HepG2 (cell line): ENCODE measurements around the gene MARCHF11. TPM values are rescaled to one million over a fixed set of nuclear protein-coding genes. Genes with fewer than 3 reads are reported as not detected.

ENCODE experiments used
- ATAC-seq: fragments of 200-7000 bp; cut with Tn5 transposase; 3 replicates; pipeline ENCODE4 v1.9.1; 2020; ENCODE audit warnings: mild to moderate bottlenecking, moderate library complexity
- BruUV-seq: library from RNA; stranded (reverse); fragments of 400-500 nt; replicated peaks from 2 replicates; lab custom pipeline; 2021; lab: Mats Ljungman, UMichigan
- CTCF ChIA-PET: fragments of 300-600 bp; formaldehyde crosslinking; extraction: SDS; loops from one replicate; lab custom pipeline; 2021; ENCODE audit warnings: low total read pairs, inconsistent platforms, low intra/inter-chr PET ratio; lab: Yijun Ruan, JAX
- POLR2A ChIA-PET: fragments of 350-600 bp; sonication (Branson Sonifier 250); formaldehyde crosslinking; loops from one replicate; lab custom pipeline; 2020; ENCODE audit warnings: antibody characterized with exemption, inconsistent platforms; lab: Yijun Ruan, JAX
- DNase-seq: peaks from one replicate; pipeline ENCODE4 v3.0.0-alpha.2; 2015; ENCODE audit warnings: low spot score
- FAIRE-seq: peaks from 3 replicates; lab custom pipeline; 2011; peaks lifted over from hg19 to GRCh38; lab: Jason Lieb, UNC
- H2AFZ ChIP-seq: one replicate; pipeline ENCODE4 v1.6.1; 2011; ENCODE audit warnings: low read length, inconsistent platforms
- H3K27ac ChIP-seq: fragments of 300-600 bp; 3 replicates; pipeline ENCODE4 v1.8.0; 2011; ENCODE audit warnings: mixed run types, mild to moderate bottlenecking, mixed read lengths, low read length, inconsistent platforms; ENCODE audit not compliant: insufficient read depth; ENCODE audit errors: extremely low read length
- H3K27me3 ChIP-seq, 2 experiments: fragments of 200-600 bp in 1 of 2; 2 replicates in 1 of 2; 3 replicates in 1 of 2; pipeline versions ENCODE4 v1.6.0 to v1.8.0; 2011; ENCODE audit warnings: low read length in 2 of 2, mild to moderate bottlenecking in 2 of 2, moderate library complexity in 2 of 2, inconsistent platforms in 1 of 2; ENCODE audit not compliant: insufficient read depth in 2 of 2, control insufficient read depth in 1 of 2
- H3K36me3 ChIP-seq, 2 experiments: fragments of 200-600 bp in 1 of 2; replicated peaks in 1 of 2; 2 replicates in 1 of 2; 3 replicates in 1 of 2; pipeline versions ENCODE4 v1.5.1 to v1.8.0; 2011; ENCODE audit warnings: low read length in 2 of 2, inconsistent platforms in 1 of 2; ENCODE audit not compliant: insufficient read depth in 2 of 2, control insufficient read depth in 1 of 2
- H3K4me1 ChIP-seq: 2 replicates; pipeline ENCODE4 v1.5.1; 2012; ENCODE audit warnings: low read length, inconsistent platforms; ENCODE audit not compliant: insufficient read depth
- H3K4me2 ChIP-seq: 2 replicates; pipeline ENCODE4 v1.6.0; 2011; ENCODE audit warnings: low read depth, low read length, inconsistent platforms
- H3K4me3 ChIP-seq, 3 experiments: fragments of 200-600 bp in 1 of 3; sonication (generic), shearing (Covaris generic) in 1 of 3; replicated peaks in 1 of 3; 2 replicates each; pipeline ENCODE4 v1.5.1; 2011 to 2016; ENCODE audit warnings: low read length in 3 of 3, inconsistent platforms in 2 of 3, low read depth in 2 of 3, mild to moderate bottlenecking in 2 of 3, control low read depth in 1 of 3, mixed read lengths in 1 of 3; ENCODE audit not compliant: insufficient read depth in 1 of 3
- H3K79me2 ChIP-seq: one replicate; pipeline ENCODE4 v1.6.1; 2011; ENCODE audit warnings: low read length, inconsistent platforms; ENCODE audit not compliant: insufficient read depth
- H3K9ac ChIP-seq: 2 replicates; pipeline ENCODE4 v1.6.0; 2011; ENCODE audit warnings: mild to moderate bottlenecking, low read depth, low read length, inconsistent platforms; ENCODE audit not compliant: insufficient read depth
- H3K9me3 ChIP-seq: 2 replicates; pipeline ENCODE4 v1.5.1; 2012; ENCODE audit warnings: mild to moderate bottlenecking, low read length
- H4K20me1 ChIP-seq: 2 replicates; pipeline ENCODE4 v1.6.0; 2011; ENCODE audit warnings: inconsistent platforms, mild to moderate bottlenecking, low read length, moderate library complexity; ENCODE audit not compliant: insufficient read depth
- CBX5 ChIP-seq: sonication (generic); formaldehyde crosslinking; IDR thresholded peaks from 2 replicates; pipeline ENCODE4 v1.4.0; 2020; ENCODE audit warnings: missing genetic modification reagents, borderline replicate concordance
- FOXA1 ChIP-seq, 2 experiments: fragments of 450-650 bp in 1 of 2; sonication (generic) in 1 of 2; formaldehyde crosslinking in 1 of 2; IDR thresholded peaks; 2 replicates each; pipeline versions ENCODE4 v1.4.0 to v1.6.1; 2016 to 2020; ENCODE audit warnings: missing genetic modification reagents in 1 of 2
- FOXK2 ChIP-seq: fragments of 450-650 bp; IDR thresholded peaks from 2 replicates; pipeline ENCODE4 v1.6.1; 2016
- GATAD1 ChIP-seq: IDR thresholded peaks from 2 replicates; pipeline ENCODE4 v1.6.1; 2016; ENCODE audit warnings: missing genetic modification reagents, missing compliant biosample characterization
- HDAC6 ChIP-seq: fragments of 200-600 bp; sonication (generic); IDR thresholded peaks from 2 replicates; pipeline ENCODE4 v1.7.0; 2017; ENCODE audit warnings: mild to moderate bottlenecking, antibody characterized with exemption, low read length, low read depth
- NFE2L1 ChIP-seq: sonication (generic); formaldehyde crosslinking; IDR thresholded peaks from 2 replicates; pipeline ENCODE4 v1.4.0; 2020; ENCODE audit warnings: missing genetic modification reagents, mild to moderate bottlenecking, borderline replicate concordance
- NFIC ChIP-seq: IDR thresholded peaks from 2 replicates; pipeline ENCODE4 v1.6.1; 2012; ENCODE audit warnings: mild to moderate bottlenecking, low read length, inconsistent platforms
- PHF20 ChIP-seq: sonication (generic); formaldehyde crosslinking; IDR thresholded peaks from 2 replicates; pipeline ENCODE4 v1.5.0; 2020; ENCODE audit warnings: mild to moderate bottlenecking, missing genetic modification reagents
- RNF2 ChIP-seq: fragments of 450-650 bp; conservative IDR thresholded peaks from 2 replicates; pipeline ENCODE4 v1.6.1; 2016; ENCODE audit warnings: low read depth
- STAG1 ChIP-seq: sonication (generic); formaldehyde crosslinking; IDR thresholded peaks from 2 replicates; pipeline ENCODE4 v1.4.0; 2020; ENCODE audit warnings: missing genetic modification reagents
- ZBTB10 ChIP-seq: sonication (generic); formaldehyde crosslinking; IDR thresholded peaks from 2 replicates; pipeline ENCODE4 v1.4.0; 2020; ENCODE audit warnings: missing genetic modification reagents, borderline replicate concordance
- ZBTB25 ChIP-seq: IDR thresholded peaks from 2 replicates; pipeline ENCODE4 v1.6.1; 2018; ENCODE audit warnings: missing genetic modification reagents
- ZBTB8A ChIP-seq: sonication (generic); formaldehyde crosslinking; IDR thresholded peaks from 2 replicates; pipeline ENCODE4 v1.4.0; 2020; ENCODE audit warnings: mild to moderate bottlenecking, low read depth, missing genetic modification reagents, borderline replicate concordance
- ZNF276 ChIP-seq: sonication (generic); formaldehyde crosslinking; IDR thresholded peaks from 2 replicates; pipeline ENCODE4 v1.4.0; 2020; ENCODE audit warnings: mild to moderate bottlenecking, low read depth, missing genetic modification reagents
- ZNF510 ChIP-seq: sonication (generic); formaldehyde crosslinking; IDR thresholded peaks from 2 replicates; pipeline ENCODE4 v1.4.0; 2020; ENCODE audit warnings: low read depth, mild to moderate bottlenecking, missing genetic modification reagents
- ZNF740 ChIP-seq: sonication (generic); formaldehyde crosslinking; IDR thresholded peaks from 2 replicates; pipeline ENCODE4 v1.4.0; 2020; ENCODE audit warnings: missing genetic modification reagents
- WGBS: methylation state at CpG from one replicate; pipeline ENCODE4 v1.1.6; 2017; ENCODE audit warnings: low lambda C conversion rate; 5-methylcytosine and 5-hydroxymethylcytosine counted together
- in situ Hi-C: cut with HindIII; loops from 2 replicates; pipeline ENCODE4 v1.10.0; 2017; ENCODE audit warnings: low pct_unique_long_range_greater_than_20kb; ENCODE audit not compliant: extremely low pct_ligation_motif_present
- intact Hi-C: fragments of 100-400 bp; cut with micrococcal nuclease; formaldehyde crosslinking; loops from one replicate; pipeline ENCODE4 v1.10.0; 2022; ENCODE audit not compliant: unreplicated experiment
- polyA plus RNA-seq, 8 experiments: library from polyadenylated mRNA; depleted of rRNA in 3 of 8; stranded (reverse) in 7 of 8; unstranded in 1 of 8; fragments of >200 nt; fragmentation: Illumina TruSeq in 4 of 8; extraction: Trizol in 4 of 8; gene quantifications; 2 replicates each; pipeline versions ENCODE4 v1.2.1 to v1.2.3, GENCODE V29; 2011 to 2016; ENCODE audit warnings: low read depth in 4 of 8, missing spikeins in 1 of 8, mixed read lengths in 1 of 8; ENCODE audit not compliant: insufficient read depth in 1 of 8
- total RNA-seq, 5 experiments: library from RNA; depleted of rRNA; stranded (reverse); fragments of >200 nt; fragmentation: Illumina TruSeq; extraction: Trizol; gene quantifications; 2 replicates each; pipeline ENCODE4 v1.2.3, GENCODE V29; 2016; ENCODE audit warnings: low read depth in 1 of 5

Gene MARCHF11
- total and polyA plus RNA-seq, 2 of the 13 experiments (the other 11 are each of a cell fraction or from before 2014, with no cell fraction given) = not detected

- in situ Hi-C loops (no loop called here), intact Hi-C loops (no loop called here)
- H3K36me3 ChIP-seq = no peaks in the 10 kb centered on the region
- DNase-seq (no peak), FAIRE-seq (no peak), ATAC-seq (no peak)
- H3K4me3 ChIP-seq = no peak overlapping the region
- H2AFZ ChIP-seq = no peak overlapping the region
- BruUV-seq = no TSS peak
- ChIA-PET POLR2A (no interaction called here), CTCF (no interaction called here)
- H3K27me3 ChIP-seq = no peaks in the 10 kb centered on the region; a peak in 1 of 5 replicates
- 3% methylated on average over 2 of the region's 2 CpGs for WGBS
- no peaks in the 10 kb centered on the region for H3K79me2 ChIP-seq
- no peaks in the 10 kb centered on the region for H4K20me1 ChIP-seq
- H3K4me2 ChIP-seq = no peak overlapping the region
- no peak for TF ChIP-seq ZNF510
- TF ChIP-seq FOXA1 (IDR thresholded peaks at IDR 0.05) = no peak
- TF ChIP-seq FOXA1 (CRISPR knock-in tag; IDR thresholded peaks at IDR 0.05) = no peak
- no peak for TF ChIP-seq NFIC
- no peak for TF ChIP-seq RNF2
- no peak for TF ChIP-seq FOXK2
- no peak for TF ChIP-seq ZBTB8A (CRISPR knock-in tag)
- TF ChIP-seq CBX5 (CRISPR knock-in tag) = no peak
- TF ChIP-seq ZNF740 = no peak
- TF ChIP-seq PHF20 = no peak
- TF ChIP-seq NFE2L1 = no peak
- no peak for TF ChIP-seq ZNF276 (CRISPR knock-in tag)
- no peak for TF ChIP-seq GATAD1
- no peak for TF ChIP-seq ZBTB10
- TF ChIP-seq STAG1 = no peak
- TF ChIP-seq ZBTB25 (CRISPR knock-in tag) = no peak
- TF ChIP-seq HDAC6 = no peak
- H3K4me1 ChIP-seq = no peaks in the 10 kb centered on the region
- no peak overlapping the region for H3K27ac ChIP-seq
- H3K9me3 ChIP-seq = no peaks in the 10 kb centered on the region
- no peak overlapping the region for H3K9ac ChIP-seq
These were observed 112.8 kb downstream of the MARCHF11 start for GRCh38 chr5:16066810-16067209.
